ENCODE results near the gene TOM1L2.
A peak's percentile ranks its signal among the peaks of the same experiment; 100 is the strongest.

Gene TOM1L2

DNA sequence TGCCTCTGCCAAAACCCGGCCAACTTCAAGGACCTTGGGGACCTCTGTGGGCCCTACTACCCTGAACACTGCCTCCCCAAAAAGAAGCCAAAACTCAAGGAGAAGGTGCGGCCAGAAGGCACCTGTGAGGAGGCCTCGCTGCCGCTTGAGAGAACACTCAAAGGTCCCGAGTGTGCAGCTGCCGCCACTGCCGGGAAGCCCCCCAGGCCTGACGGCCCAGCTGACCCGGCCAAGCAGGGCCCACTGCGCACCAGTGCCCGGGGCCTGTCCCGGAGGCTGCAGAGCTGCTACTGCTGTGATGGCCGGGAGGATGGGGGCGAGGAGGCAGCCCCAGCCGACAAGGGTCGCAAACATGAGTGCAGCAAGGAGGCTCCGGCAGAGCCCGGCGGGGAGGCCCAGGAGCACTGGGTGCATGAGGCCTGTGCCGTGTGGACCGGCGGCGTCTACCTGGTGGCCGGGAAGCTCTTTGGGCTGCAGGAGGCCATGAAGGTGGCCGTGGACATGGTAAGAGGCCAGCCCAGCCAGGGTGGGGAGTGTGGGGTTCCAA, 174.1 kb downstream of the TOM1L2 start:
- 0 out of 22 replicates have a peak, but pooled peaks cover 0 to 5% (median 0%) of the 10 kb centered on the region in 11 experiments for H3K27me3 ChIP-seq
- no peak overlapping the region for H3K4me3 ChIP-seq
- TF ChIP-seq Cebpa-rat (IDR thresholded peaks at IDR 0.05), result no peak
- peak overlapping the region in 10 of 11 experiments; percentile 28 to 86 (median 70); a peak in 18 of 22 replicates for H3K4me2 ChIP-seq
- H3K27ac ChIP-seq, result peak overlapping the region in 2 of 11 experiments; percentile 10 to 25; a peak in 1 of 22 replicates
- peak overlapping the region in 2 of 11 experiments; percentile 38 to 44; a peak in 2 of 22 replicates for H3K9ac ChIP-seq
- peaks cover 61 to 98% (median 93%) of the 10 kb centered on the region in 11 experiments for H4K20me1 ChIP-seq
- peaks cover 43 to 96% (median 82%) of the 10 kb centered on the region in 11 experiments for H3K36me3 ChIP-seq
- H3K9me3 ChIP-seq (replicated peaks in 1 of 11), result no peaks in the 10 kb centered on the region
- H3K4me1 ChIP-seq, result peaks cover 17 to 69% (median 57%) of the 10 kb centered on the region in 10 experiments

DNA sequence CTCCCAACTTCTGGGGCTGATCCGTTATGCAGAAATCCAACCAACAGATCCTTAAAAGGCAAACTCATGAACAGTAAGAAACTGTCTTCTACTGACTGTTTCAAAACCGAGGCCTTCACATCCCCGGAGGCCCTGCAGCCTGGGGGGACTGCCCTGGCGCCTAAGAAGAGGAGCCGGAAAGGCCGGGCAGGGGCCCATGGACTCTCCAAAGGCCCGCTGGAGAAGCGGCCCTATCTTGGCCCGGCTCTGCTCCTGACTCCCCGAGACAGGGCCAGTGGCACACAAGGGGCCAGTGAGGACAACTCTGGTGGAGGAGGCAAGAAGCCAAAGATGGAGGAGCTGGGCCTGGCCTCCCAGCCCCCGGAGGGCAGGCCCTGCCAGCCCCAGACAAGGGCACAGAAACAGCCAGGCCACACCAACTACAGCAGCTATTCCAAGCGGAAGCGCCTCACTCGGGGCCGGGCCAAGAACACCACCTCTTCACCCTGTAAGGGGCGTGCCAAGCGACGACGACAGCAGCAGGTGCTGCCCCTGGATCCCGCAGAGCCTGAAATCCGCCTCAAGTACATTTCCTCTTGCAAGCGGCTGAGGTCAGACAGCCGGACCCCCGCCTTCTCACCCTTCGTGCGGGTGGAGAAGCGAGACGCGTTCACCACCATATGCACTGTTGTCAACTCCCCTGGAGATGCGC, 174.9 kb downstream of the TOM1L2 start:
- Histone ChIP-seq H3K4me1 (peaks cover 20 to 75% (median 63%) of the 10 kb centered on the region in 10 experiments), H3K4me2 (peak overlapping the region; percentile 28 to 86 (median 70)), H3K9ac (peak overlapping the region in 7 of 11 experiments; percentile 0 to 56 (median 40); a peak in 10 of 22 replicates), H4K20me1 (peaks cover 65 to 100% (median 96%) of the 10 kb centered on the region in 11 experiments), H3K4me3 (no peak overlapping the region), H3K27ac (peak overlapping the region in 4 of 11 experiments; percentile 25 to 59 (median 50); a peak in 6 of 22 replicates), H3K36me3 (peaks cover 42 to 91% (median 83%) of the 10 kb centered on the region in 11 experiments), H3K27me3 (0 out of 22 replicates have a peak, but pooled peaks cover 0 to 5% (median 0%) of the 10 kb centered on the region in 11 experiments), H3K9me3 (replicated peaks in 1 of 11) (no peaks in the 10 kb centered on the region)
- TF ChIP-seq Cebpa-rat (IDR thresholded peaks at IDR 0.05), result no peak

DNA sequence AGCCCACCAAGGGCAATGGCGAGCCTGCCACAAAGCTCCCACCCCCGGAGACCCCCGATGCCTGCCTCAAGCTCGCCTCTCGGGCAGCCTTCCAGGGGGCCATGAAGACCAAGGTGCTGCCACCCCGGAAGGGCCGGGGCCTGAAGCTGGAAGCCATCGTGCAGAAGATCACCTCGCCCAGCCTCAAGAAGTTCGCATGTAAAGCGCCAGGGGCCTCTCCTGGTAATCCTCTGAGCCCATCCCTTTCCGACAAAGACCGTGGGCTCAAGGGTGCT, 175.5 kb downstream of the TOM1L2 start:
- H4K20me1 ChIP-seq, result peaks cover 70 to 100% (median 96%) of the 10 kb centered on the region in 11 experiments
- H3K4me2 ChIP-seq, result peak overlapping the region; percentile 28 to 86 (median 70); a peak in 21 of 22 replicates
- no peak overlapping the region for H3K4me3 ChIP-seq
- 0 out of 22 replicates have a peak, but pooled peaks cover 0 to 5% (median 0%) of the 10 kb centered on the region in 11 experiments for H3K27me3 ChIP-seq
- no peaks in the 10 kb centered on the region for H3K9me3 ChIP-seq (replicated peaks in 1 of 11)
- H3K27ac ChIP-seq, result peak overlapping the region in 3 of 11 experiments; percentile 25 to 59 (median 48); a peak in 5 of 22 replicates
- peak overlapping the region in 8 of 11 experiments; percentile 0 to 56 (median 38); a peak in 11 of 22 replicates for H3K9ac ChIP-seq
- H3K4me1 ChIP-seq, result peaks cover 26 to 80% (median 68%) of the 10 kb centered on the region in 10 experiments
- no peak for TF ChIP-seq Cebpa-rat (IDR thresholded peaks at IDR 0.05)
- H3K36me3 ChIP-seq, result peaks cover 42 to 86% (median 79%) of the 10 kb centered on the region in 11 experiments

DNA sequence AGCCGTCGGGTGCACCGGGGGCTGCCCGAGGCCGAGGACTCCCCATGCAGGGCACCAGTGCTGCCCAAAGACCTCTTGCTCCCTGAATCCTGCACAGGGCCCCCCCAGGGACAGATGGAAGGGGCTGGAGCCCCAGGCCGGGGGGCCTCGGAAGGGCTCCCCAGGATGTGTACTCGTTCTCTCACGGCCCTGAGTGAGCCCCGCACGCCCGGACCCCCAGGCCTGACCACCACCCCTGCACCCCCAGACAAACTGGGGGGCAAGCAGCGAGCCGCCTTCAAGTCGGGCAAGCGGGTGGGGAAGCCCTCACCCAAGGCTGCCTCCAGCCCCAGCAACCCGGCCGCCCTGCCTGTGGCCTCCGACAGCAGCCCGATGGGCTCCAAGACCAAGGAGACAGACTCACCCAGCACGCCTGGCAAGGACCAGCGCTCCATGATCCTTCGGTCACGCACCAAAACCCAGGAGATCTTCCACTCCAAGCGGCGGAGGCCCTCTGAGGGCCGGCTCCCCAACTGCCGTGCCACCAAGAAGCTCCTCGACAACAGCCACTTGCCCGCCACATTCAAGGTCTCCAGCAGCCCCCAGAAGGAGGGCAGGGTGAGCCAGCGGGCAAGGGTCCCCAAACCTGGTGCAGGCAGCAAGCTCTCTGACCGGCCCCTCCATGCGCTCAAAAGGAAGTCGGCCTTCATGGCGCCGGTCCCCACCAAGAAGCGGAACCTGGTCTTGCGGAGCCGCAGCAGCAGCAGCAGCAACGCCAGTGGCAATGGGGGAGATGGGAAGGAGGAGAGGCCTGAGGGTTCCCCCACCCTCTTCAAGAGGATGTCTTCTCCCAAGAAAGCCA, 176.0 kb downstream of the TOM1L2 start:
- H4K20me1 ChIP-seq, result peaks cover 76 to 100% (median 96%) of the 10 kb centered on the region in 11 experiments
- TF ChIP-seq Cebpa-rat (IDR thresholded peaks at IDR 0.05), result no peak

DNA sequence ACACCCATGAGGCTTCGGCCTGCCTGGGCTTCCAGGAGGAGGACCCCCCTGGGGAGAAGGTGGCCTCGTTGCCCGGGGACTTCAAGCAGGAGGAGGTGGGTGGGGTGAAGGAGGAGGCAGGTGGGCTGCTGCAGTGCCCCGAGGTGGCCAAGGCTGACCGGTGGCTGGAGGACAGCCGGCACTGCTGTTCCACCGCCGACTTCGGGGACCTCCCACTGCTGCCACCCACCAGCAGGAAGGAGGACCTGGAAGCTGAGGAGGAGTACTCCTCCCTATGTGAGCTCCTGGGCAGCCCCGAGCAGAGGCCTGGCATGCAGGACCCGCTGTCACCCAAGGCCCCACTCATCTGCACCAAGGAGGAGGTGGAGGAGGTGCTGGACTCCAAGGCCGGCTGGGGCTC, 176.9 kb downstream of the TOM1L2 start:
- Histone ChIP-seq H3K27me3 (0 out of 22 replicates have a peak, but pooled peaks cover 0 to 5% (median 0%) of the 10 kb centered on the region in 11 experiments), H3K4me3 (no peak overlapping the region), H3K36me3 (peaks cover 42 to 72% (median 66%) of the 10 kb centered on the region in 11 experiments), H3K4me2 (peak overlapping the region in 8 of 11 experiments; percentile 62 to 86 (median 73); a peak in 10 of 22 replicates), H3K9me3 (replicated peaks in 1 of 11) (no peaks in the 10 kb centered on the region), H3K4me1 (peaks cover 31 to 94% (median 82%) of the 10 kb centered on the region in 10 experiments), H3K9ac (peak overlapping the region in 2 of 11 experiments; percentile 14 to 35; a peak in 1 of 22 replicates), H4K20me1 (peaks cover 85 to 100% (median 96%) of the 10 kb centered on the region in 11 experiments), H3K27ac (no peak overlapping the region)
- no peak for TF ChIP-seq Cebpa-rat (IDR thresholded peaks at IDR 0.05)

More for the DNA sequence above, 176.0 kb downstream of the TOM1L2 start:
- Histone ChIP-seq H3K36me3 (peaks cover 42 to 80% (median 75%) of the 10 kb centered on the region in 11 experiments), H3K4me3 (no peak overlapping the region), H3K4me1 (peaks cover 31 to 86% (median 74%) of the 10 kb centered on the region in 10 experiments), H3K4me2 (peak overlapping the region; percentile 28 to 86 (median 70); a peak in 21 of 22 replicates), H3K9ac (peak overlapping the region in 7 of 11 experiments; percentile 15 to 56 (median 40); a peak in 10 of 22 replicates), H3K27me3 (0 out of 22 replicates have a peak, but pooled peaks cover 0 to 5% (median 0%) of the 10 kb centered on the region in 11 experiments), H3K27ac (peak overlapping the region in 3 of 11 experiments; percentile 25 to 59 (median 48); a peak in 4 of 22 replicates), H3K9me3 (replicated peaks in 1 of 11) (no peaks in the 10 kb centered on the region)

DNA sequence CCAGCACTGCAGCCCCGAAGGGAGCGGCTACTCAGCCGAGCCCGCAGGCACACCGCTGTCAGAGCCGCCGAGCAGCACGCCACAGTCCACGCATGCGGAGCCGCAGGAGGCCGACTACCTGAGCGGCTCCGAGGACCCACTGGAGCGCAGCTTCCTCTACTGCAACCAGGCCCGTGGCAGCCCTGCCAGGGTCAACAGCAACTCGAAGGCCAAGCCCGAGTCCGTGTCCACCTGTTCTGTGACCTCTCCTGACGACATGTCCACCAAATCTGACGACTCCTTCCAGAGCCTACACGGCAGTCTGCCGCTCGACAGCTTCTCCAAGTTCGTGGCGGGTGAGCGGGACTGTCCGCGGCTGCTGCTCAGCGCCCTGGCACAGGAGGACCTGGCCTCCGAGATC, 177.8 kb downstream of the TOM1L2 start:
- H3K9me3 ChIP-seq (replicated peaks in 1 of 11), result no peaks in the 10 kb centered on the region
- H3K9ac ChIP-seq, result no peak overlapping the region
- H3K4me3 ChIP-seq, result no peak overlapping the region
- H3K27me3 ChIP-seq, result 0 out of 22 replicates have a peak, but pooled peaks cover 0 to 5% (median 0%) of the 10 kb centered on the region in 11 experiments
- no peak overlapping the region for H3K27ac ChIP-seq
- peaks cover 31 to 97% (median 87%) of the 10 kb centered on the region in 10 experiments for H3K4me1 ChIP-seq
- peaks cover 94 to 100% (median 96%) of the 10 kb centered on the region in 11 experiments for H4K20me1 ChIP-seq
- peaks cover 42 to 64% (median 63%) of the 10 kb centered on the region in 11 experiments for H3K36me3 ChIP-seq
- no peak for TF ChIP-seq Cebpa-rat (IDR thresholded peaks at IDR 0.05)
- H3K4me2 ChIP-seq, result 0 out of 22 replicates have a peak overlapping the region, but pooled peaks of 1 of the 11 experiments have one; percentile 4

Data from BLaER1 treated with 17β-estradiol and CSF1 and Interleukin-3, amounts not matched to agents 10 nM and 100 nM (cell line).